Measurements from ENCODE around the gene RSAD2. TPM values are rescaled to one million over a fixed set of nuclear protein-coding genes. Genes with fewer than 3 reads are reported as not detected.

Gene RSAD2
- total and polyA plus RNA-seq, 2 donors (not counting 1 experiment from before 2014, with no cell fraction given) = 0.81 to 1.5 TPM

DNA sequence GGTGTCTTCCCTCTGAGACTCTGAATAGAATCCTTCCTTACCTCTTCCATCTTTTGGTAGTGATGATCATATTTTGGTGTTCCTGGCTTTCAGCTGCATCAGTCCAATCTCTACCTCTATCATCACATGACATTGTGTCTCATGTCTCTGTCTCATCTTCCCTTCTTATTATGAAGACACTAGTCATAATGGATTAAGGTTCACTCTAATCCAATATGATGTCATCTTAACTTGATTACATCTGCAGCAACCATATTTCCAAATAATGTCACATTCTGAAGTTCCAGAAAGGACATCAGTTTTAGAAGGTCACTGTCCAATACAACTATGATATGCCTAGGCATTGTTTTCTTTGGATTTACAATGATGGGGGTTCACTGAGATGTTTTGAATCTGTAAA lies 43.4 kb upstream of the RSAD2 start:
- Histone ChIP-seq H3K79me2 (ENCODE audit: control insufficient read depth, insufficient read depth, low read length) (no peaks in the 10 kb centered on the region), H3K36me3 (replicated peaks in 1 of 2; ENCODE audit: control extremely low read depth in 1 of 2, control insufficient read depth in 1 of 2, extremely low read depth in 1 of 2, insufficient read depth in 2 of 2, low read length in 1 of 2) (no peaks in the 10 kb centered on the region), H3K4me1 (ENCODE audit: control insufficient read depth in 2 of 2, insufficient read depth in 2 of 2, low read length in 2 of 2) (no peaks in the 10 kb centered on the region), H2AFZ (ENCODE audit: insufficient read depth, low read depth, low read length, poor library complexity, severe bottlenecking) (no peak overlapping the region), H4K20me1 (ENCODE audit: control insufficient read depth, insufficient read depth, low read length, poor library complexity, severe bottlenecking) (no peaks in the 10 kb centered on the region), H3K4me2 (replicated peaks; ENCODE audit: low read depth, low read length, poor library complexity, severe bottlenecking) (no peak overlapping the region), H3K27me3 (replicated peaks in 1 of 4; ENCODE audit: control extremely low read depth in 1 of 4, control insufficient read depth in 3 of 4, insufficient read depth in 4 of 4, low read length in 3 of 4) (no peaks in the 10 kb centered on the region), H3K9me3 (ENCODE audit: control extremely low read depth in 1 of 3, control insufficient read depth in 2 of 3, insufficient read depth in 1 of 3, low read length in 2 of 3) (peaks cover 0 to 8% (median 1%) of the 10 kb centered on the region in 3 donors), H3K27ac (ENCODE audit: low read length in 2 of 2) (no peak overlapping the region), H3K4me3 (ENCODE audit: control extremely low read depth in 1 of 5, extremely low read depth in 1 of 5, insufficient read depth in 1 of 5, low read depth in 2 of 5, low read length in 4 of 5) (no peak overlapping the region), H3K9ac (ENCODE audit: low read length) (no peak overlapping the region)
- ChIA-PET POLR2A (no interaction called here), CTCF (no interaction called here)
- intact Hi-C loops (cut with micrococcal nuclease) = no loop called here
- no peak overlapping the region for H3K4me3 Mint-ChIP-seq
- no peak for DNase-seq
- no peak for TF ChIP-seq EZH2 (IDR thresholded peaks at IDR 0.05; ENCODE audit: borderline replicate concordance, insufficient read depth, low read depth, low read length, poor library complexity, severe bottlenecking)
- TF ChIP-seq, protein P1, sequence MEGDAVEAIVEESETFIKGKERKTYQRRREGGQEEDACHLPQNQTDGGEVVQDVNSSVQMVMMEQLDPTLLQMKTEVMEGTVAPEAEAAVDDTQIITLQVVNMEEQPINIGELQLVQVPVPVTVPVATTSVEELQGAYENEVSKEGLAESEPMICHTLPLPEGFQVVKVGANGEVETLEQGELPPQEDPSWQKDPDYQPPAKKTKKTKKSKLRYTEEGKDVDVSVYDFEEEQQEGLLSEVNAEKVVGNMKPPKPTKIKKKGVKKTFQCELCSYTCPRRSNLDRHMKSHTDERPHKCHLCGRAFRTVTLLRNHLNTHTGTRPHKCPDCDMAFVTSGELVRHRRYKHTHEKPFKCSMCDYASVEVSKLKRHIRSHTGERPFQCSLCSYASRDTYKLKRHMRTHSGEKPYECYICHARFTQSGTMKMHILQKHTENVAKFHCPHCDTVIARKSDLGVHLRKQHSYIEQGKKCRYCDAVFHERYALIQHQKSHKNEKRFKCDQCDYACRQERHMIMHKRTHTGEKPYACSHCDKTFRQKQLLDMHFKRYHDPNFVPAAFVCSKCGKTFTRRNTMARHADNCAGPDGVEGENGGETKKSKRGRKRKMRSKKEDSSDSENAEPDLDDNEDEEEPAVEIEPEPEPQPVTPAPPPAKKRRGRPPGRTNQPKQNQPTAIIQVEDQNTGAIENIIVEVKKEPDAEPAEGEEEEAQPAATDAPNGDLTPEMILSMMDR (IDR thresholded peaks at IDR 0.05) = no peak
- no peak overlapping the region for H3K27ac Mint-ChIP-seq
- H3K4me1 Mint-ChIP-seq = no peaks in the 10 kb centered on the region
- H3K27me3 Mint-ChIP-seq = no peaks in the 10 kb centered on the region
- H3K9me3 Mint-ChIP-seq (ENCODE audit: insufficient read depth) = peaks cover 17% of the 10 kb centered on the region
- no peak for ATAC-seq (ENCODE audit: low read depth)

DNA sequence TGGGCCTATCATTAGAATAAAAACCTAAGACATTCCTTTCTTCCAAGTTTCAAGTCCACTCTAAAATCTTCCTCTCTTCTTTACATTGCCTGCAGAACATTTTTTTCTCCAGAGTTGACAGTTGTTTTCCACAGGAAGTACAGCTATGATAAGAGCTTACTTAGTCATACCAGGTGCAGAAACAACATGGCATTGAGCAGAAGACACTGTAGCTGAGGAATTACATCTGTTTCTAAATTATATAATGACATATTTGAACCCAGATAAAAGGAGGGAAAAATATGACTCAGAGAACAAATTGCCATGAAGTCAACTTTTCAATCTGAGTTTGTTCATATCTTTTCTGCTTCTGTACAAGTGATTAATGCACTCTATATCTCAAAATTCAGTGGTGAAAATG lies 42.1 kb upstream of the RSAD2 start:
- H3K27ac Mint-ChIP-seq = no peak overlapping the region
- no peak overlapping the region for H3K4me3 Mint-ChIP-seq
- Histone ChIP-seq H3K9ac (ENCODE audit: low read length) (no peak overlapping the region), H3K79me2 (ENCODE audit: control insufficient read depth, insufficient read depth, low read length) (no peaks in the 10 kb centered on the region), H3K9me3 (ENCODE audit: control extremely low read depth in 1 of 3, control insufficient read depth in 2 of 3, insufficient read depth in 1 of 3, low read length in 2 of 3) (peaks cover 0 to 9% (median 1%) of the 10 kb centered on the region in 3 donors), H3K4me1 (ENCODE audit: control insufficient read depth in 2 of 2, insufficient read depth in 2 of 2, low read length in 2 of 2) (no peaks in the 10 kb centered on the region), H3K27ac (ENCODE audit: low read length in 2 of 2) (no peak overlapping the region), H3K27me3 (replicated peaks in 1 of 4; ENCODE audit: control extremely low read depth in 1 of 4, control insufficient read depth in 3 of 4, insufficient read depth in 4 of 4, low read length in 3 of 4) (no peaks in the 10 kb centered on the region), H3K36me3 (replicated peaks in 1 of 2; ENCODE audit: control extremely low read depth in 1 of 2, control insufficient read depth in 1 of 2, extremely low read depth in 1 of 2, insufficient read depth in 2 of 2, low read length in 1 of 2) (no peaks in the 10 kb centered on the region), H3K4me3 (ENCODE audit: control extremely low read depth in 1 of 5, extremely low read depth in 1 of 5, insufficient read depth in 1 of 5, low read depth in 2 of 5, low read length in 4 of 5) (no peak overlapping the region), H3K4me2 (replicated peaks; ENCODE audit: low read depth, low read length, poor library complexity, severe bottlenecking) (no peak overlapping the region), H4K20me1 (ENCODE audit: control insufficient read depth, insufficient read depth, low read length, poor library complexity, severe bottlenecking) (no peaks in the 10 kb centered on the region), H2AFZ (ENCODE audit: insufficient read depth, low read depth, low read length, poor library complexity, severe bottlenecking) (no peak overlapping the region)
- DNase-seq (no peak), ATAC-seq (ENCODE audit: low read depth) (no peak)
- ChIA-PET POLR2A (no interaction called here), CTCF (no interaction called here)
- no peaks in the 10 kb centered on the region for H3K27me3 Mint-ChIP-seq
- peaks cover 19% of the 10 kb centered on the region for H3K9me3 Mint-ChIP-seq (ENCODE audit: insufficient read depth)
- no peaks in the 10 kb centered on the region for H3K4me1 Mint-ChIP-seq
- no peak for TF ChIP-seq EZH2 (IDR thresholded peaks at IDR 0.05; ENCODE audit: borderline replicate concordance, insufficient read depth, low read depth, low read length, poor library complexity, severe bottlenecking)
- TF ChIP-seq, protein P1 (IDR thresholded peaks at IDR 0.05) = no peak
- intact Hi-C loops (cut with micrococcal nuclease) = no loop called here
